B cell (primary cell): Measurements from ENCODE around the gene PTPN14. TPM values are rescaled to one million over a fixed set of nuclear protein-coding genes. Genes with fewer than 3 reads are reported as not detected.

Experiments
- ATAC-seq: fragments of 200-7000 bp; cut with Tn5 transposase; one replicate; pipeline ENCODE4 v1.10.0; 2021; ENCODE audit warnings: low read depth, mild to moderate bottlenecking, moderate number of reproducible peaks, moderate library complexity
- CTCF ChIA-PET: fragments of 350-600 bp; sonication (Branson Sonifier 250); formaldehyde crosslinking; loops from one replicate; lab custom pipeline; 2021; ENCODE audit warnings: antibody characterized with exemption, inconsistent platforms; lab: Charles Lee
- POLR2A ChIA-PET: fragments of 350-600 bp; sonication (Branson Sonifier 250); formaldehyde crosslinking; loops from one replicate; lab custom pipeline; 2021; ENCODE audit warnings: antibody characterized with exemption; lab: Charles Lee
- DNase-seq: peaks from one replicate; pipeline ENCODE4 v3.0.0; 2013
- H2AFZ ChIP-seq: 2 replicates; pipeline ENCODE4 v1.6.1; 2012; ENCODE audit warnings: mild to moderate bottlenecking, low read depth, low read length; ENCODE audit not compliant: insufficient read depth, poor library complexity, severe bottlenecking
- H3K27ac ChIP-seq, 2 donors: 1 replicate in 1 of 2; 2 replicates in 1 of 2; pipeline ENCODE4 v1.5.1; 2012 to 2013; ENCODE audit warnings: low read length in 2 of 2, mild to moderate bottlenecking in 2 of 2, moderate library complexity in 1 of 2
- H3K27me3 ChIP-seq, 4 experiments: fragments of 200-600 bp in 1 of 4; sonication (generic) in 1 of 4; replicated peaks in 1 of 4; 1 replicate in 2 of 4; 2 replicates in 2 of 4; pipeline versions ENCODE4 v1.6.1 to v1.7.0; 2013 to 2016; ENCODE audit warnings: low read length in 3 of 4, mild to moderate bottlenecking in 2 of 4, mixed read lengths in 1 of 4, moderate library complexity in 1 of 4; ENCODE audit not compliant: insufficient read depth in 4 of 4, control insufficient read depth in 3 of 4; ENCODE audit errors: control extremely low read depth in 1 of 4
- H3K36me3 ChIP-seq, 2 experiments: replicated peaks in 1 of 2; 1 replicate in 1 of 2; 2 replicates in 1 of 2; pipeline versions ENCODE4 v1.6.1 to v1.7.1; 2013; ENCODE audit warnings: low read length in 1 of 2; ENCODE audit not compliant: insufficient read depth in 2 of 2, control insufficient read depth in 1 of 2; ENCODE audit errors: control extremely low read depth in 1 of 2, extremely low read depth in 1 of 2
- H3K4me1 ChIP-seq, 2 donors: fragments of 200-600 bp in 1 of 2; sonication (generic) in 1 of 2; 1 replicate in 1 of 2; 2 replicates in 1 of 2; pipeline versions ENCODE4 v1.5.1 to v1.6.1; 2013 to 2017; ENCODE audit warnings: low read length in 2 of 2; ENCODE audit not compliant: control insufficient read depth in 2 of 2, insufficient read depth in 2 of 2
- H3K4me2 ChIP-seq: replicated peaks from 2 replicates; pipeline ENCODE3; 2012; ENCODE audit warnings: mild to moderate bottlenecking, low read depth, low read length; ENCODE audit not compliant: poor library complexity, severe bottlenecking
- H3K4me3 ChIP-seq, 5 experiments: fragments of 200-600 bp in 1 of 5; sonication (generic) in 1 of 5; 1 replicate in 3 of 5; 2 replicates in 2 of 5; pipeline versions ENCODE4 v1.5.1 to v1.7.0; 2011 to 2016; ENCODE audit warnings: low read length in 4 of 5, mild to moderate bottlenecking in 4 of 5, low read depth in 2 of 5, control low read depth in 1 of 5, moderate library complexity in 1 of 5; ENCODE audit not compliant: insufficient read depth in 1 of 5; ENCODE audit errors: control extremely low read depth in 1 of 5, extremely low read depth in 1 of 5
- H3K79me2 ChIP-seq: fragments of 200-600 bp; sonication (generic); one replicate; pipeline ENCODE4 v1.6.0; 2016; ENCODE audit warnings: low read length; ENCODE audit not compliant: control insufficient read depth, insufficient read depth
- H3K9ac ChIP-seq: fragments of 200-600 bp; sonication (generic); 2 replicates; pipeline ENCODE4 v1.6.1; 2017; ENCODE audit warnings: mild to moderate bottlenecking, low read length, moderate library complexity
- H3K9me3 ChIP-seq, 3 donors: one replicate each; pipeline versions ENCODE4 v1.6.1 to v1.7.1; 2013; ENCODE audit warnings: low read length in 2 of 3; ENCODE audit not compliant: control insufficient read depth in 2 of 3, insufficient read depth in 1 of 3; ENCODE audit errors: control extremely low read depth in 1 of 3
- H4K20me1 ChIP-seq: 2 replicates; pipeline ENCODE4 v1.6.0; 2012; ENCODE audit warnings: mild to moderate bottlenecking, low read length; ENCODE audit not compliant: insufficient read depth, control insufficient read depth, poor library complexity, severe bottlenecking
- H3K27ac Mint-ChIP-seq: one replicate; pipeline ENCODE4 v1.8.0; 2021; ENCODE audit warnings: mixed read lengths
- H3K27me3 Mint-ChIP-seq: one replicate; pipeline ENCODE4 v1.8.0; 2021; ENCODE audit warnings: mixed read lengths
- H3K4me1 Mint-ChIP-seq: one replicate; pipeline ENCODE4 v1.8.0; 2021; ENCODE audit warnings: mixed read lengths
- H3K4me3 Mint-ChIP-seq: one replicate; pipeline ENCODE4 v1.8.0; 2021; ENCODE audit warnings: mixed read lengths
- H3K9me3 Mint-ChIP-seq: one replicate; pipeline ENCODE4 v1.8.0; 2022; ENCODE audit warnings: mixed read lengths; ENCODE audit not compliant: insufficient read depth
- CTCF ChIP-seq: fragments of 200-600 bp; IDR thresholded peaks from one replicate; pipeline ENCODE4 v1.8.0; 2022; ENCODE audit warnings: antibody characterized with exemption, mild to moderate bottlenecking
- EZH2 ChIP-seq: IDR thresholded peaks from 2 replicates; pipeline ENCODE4 v1.6.1; 2012; ENCODE audit warnings: borderline replicate concordance, low read depth, mild to moderate bottlenecking, moderate library complexity, low read length; ENCODE audit not compliant: insufficient read depth, poor library complexity, severe bottlenecking
- WGBS: methylation state at CpG from one replicate; pipeline ENCODE4 v1.1.5; 2013; ENCODE audit warnings: missing lambda C conversion rate; ENCODE audit not compliant: insufficient coverage; 5-methylcytosine and 5-hydroxymethylcytosine counted together
- intact Hi-C: fragments of 100-400 bp; cut with micrococcal nuclease; formaldehyde crosslinking; loops from one replicate; pipeline ENCODE4 v1.10.0; 2022
- polyA plus RNA-seq: library from polyadenylated mRNA; depleted of rRNA; stranded (reverse); fragments of >200 nt; gene quantifications from 2 replicates; pipeline ENCODE4 v1.2.3, GENCODE V29; 2012
- total RNA-seq, 2 donors: library from RNA; stranded (reverse); fragments of 120-200 nt in 1 of 2; gene quantifications; 1 replicate in 1 of 2; 2 replicates in 1 of 2; pipeline versions ENCODE4 v1.2.3 to v1.2.4, GENCODE V29; 2013 to 2022

PTPN14 gene
- total and polyA plus RNA-seq, 2 donors (not counting 1 experiment from before 2014, with no cell fraction given) = under 0.01 TPM; not detected in 1

DNA sequence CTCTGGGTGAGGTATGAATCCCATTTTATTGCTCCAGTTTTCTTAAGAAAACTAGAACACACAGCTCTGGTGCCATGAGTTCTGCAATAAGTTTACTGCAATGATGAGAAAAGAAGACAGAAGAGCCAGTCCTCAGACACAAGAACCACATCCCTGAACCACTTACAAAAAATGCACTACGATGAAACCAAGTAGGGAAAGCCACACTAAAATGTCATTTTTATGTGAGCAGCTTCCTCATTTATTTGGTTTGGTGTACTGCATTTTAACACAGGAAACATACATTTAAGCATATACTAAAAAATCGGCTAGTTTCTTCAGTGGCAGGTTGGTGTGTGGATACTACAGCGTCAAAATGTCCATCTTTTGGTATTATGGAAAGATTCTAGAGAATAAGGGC is 95.9 kb downstream of the PTPN14 start:
- Mint-ChIP-seq H3K4me1 (no peaks in the 10 kb centered on the region), H3K9me3 (no peaks in the 10 kb centered on the region), H3K27me3 (peaks cover 4% of the 10 kb centered on the region), H3K4me3 (no peak overlapping the region), H3K27ac (no peak overlapping the region)
- Histone ChIP-seq H3K79me2 (no peaks in the 10 kb centered on the region), H3K4me1 (no peaks in the 10 kb centered on the region), H3K36me3 (no peaks in the 10 kb centered on the region), H3K27me3 (no peaks in the 10 kb centered on the region), H4K20me1 (no peaks in the 10 kb centered on the region), H3K27ac (no peak overlapping the region), H3K4me3 (no peak overlapping the region), H2AFZ (no peak overlapping the region), H3K9ac (no peak overlapping the region), H3K9me3 (no peaks in the 10 kb centered on the region), H3K4me2 (no peak overlapping the region)
- no peak for TF ChIP-seq CTCF
- TF ChIP-seq EZH2 = no peak
- no CpG with 5 or more reads among the region's 3 CpGs for WGBS
- DNase-seq = no peak
- ChIA-PET CTCF (no interaction called here), POLR2A (no interaction called here)
- intact Hi-C loops = no loop called here
- ATAC-seq = no peak

GRCh38 chr1:214454569-214455396 is 96.6 kb downstream of the PTPN14 start:
- Histone ChIP-seq H3K4me2 (no peak overlapping the region), H3K27ac (no peak overlapping the region), H3K9ac (no peak overlapping the region), H4K20me1 (no peaks in the 10 kb centered on the region), H3K9me3 (no peaks in the 10 kb centered on the region), H3K36me3 (no peaks in the 10 kb centered on the region), H3K4me3 (no peak overlapping the region), H3K4me1 (no peaks in the 10 kb centered on the region), H3K79me2 (no peaks in the 10 kb centered on the region), H2AFZ (no peak overlapping the region), H3K27me3 (no peaks in the 10 kb centered on the region)
- H3K27ac Mint-ChIP-seq = no peak overlapping the region
- ATAC-seq (no peak), DNase-seq (no peak)
- H3K27me3 Mint-ChIP-seq = peaks cover 4% of the 10 kb centered on the region
- H3K9me3 Mint-ChIP-seq = no peaks in the 10 kb centered on the region
- intact Hi-C loops = no loop called here
- CTCF ChIA-PET = no interaction called here
- 40% methylated on average over 2 of the region's 3 CpGs for WGBS
- POLR2A ChIA-PET = no interaction called here
- no peak for TF ChIP-seq EZH2
- no peak overlapping the region for H3K4me3 Mint-ChIP-seq
- H3K4me1 Mint-ChIP-seq = no peaks in the 10 kb centered on the region
